Smooth muscle cell (in vitro differentiated cells): ENCODE results near the gene MYORG. TPM values are rescaled to one million over a fixed set of nuclear protein-coding genes. Genes with fewer than 3 reads are reported as not detected.
A peak's percentile ranks its signal among the peaks of the same experiment; 100 is the strongest.

Source experiments
- DNase-seq: peaks from one replicate; lab custom pipeline; 2025; ENCODE audit not compliant: unreplicated experiment; lab: John Stamatoyannopoulos, UW
- H2AFZ ChIP-seq: fragments of 200-600 bp; sonication (generic); 2 replicates; pipeline ENCODE4 v1.6.0; 2016; ENCODE audit warnings: antibody characterized with exemption, low read depth, mild to moderate bottlenecking
- H3F3A ChIP-seq: fragments of 200-600 bp; sonication (generic); 2 replicates; pipeline ENCODE4 v1.6.0; 2017; ENCODE audit warnings: antibody characterized with exemption, low read depth
- H3K27ac ChIP-seq: fragments of 200-600 bp; sonication (generic); 2 replicates; pipeline ENCODE4 v1.5.1; 2016; ENCODE audit warnings: low read depth, mild to moderate bottlenecking
- H3K27me3 ChIP-seq: fragments of 200-600 bp; sonication (generic); 2 replicates; pipeline ENCODE4 v1.6.1; 2016; ENCODE audit warnings: low read depth, mild to moderate bottlenecking
- H3K36me3 ChIP-seq: fragments of 200-600 bp; sonication (generic); 2 replicates; pipeline ENCODE4 v1.5.1; 2016; ENCODE audit warnings: low read depth
- H3K4me1 ChIP-seq: fragments of 200-600 bp; sonication (generic); 2 replicates; pipeline ENCODE4 v1.5.1; 2016; ENCODE audit warnings: low read depth
- H3K4me2 ChIP-seq: fragments of 200-600 bp; sonication (generic); 2 replicates; pipeline ENCODE4 v1.6.0; 2016; ENCODE audit warnings: mild to moderate bottlenecking
- H3K4me3 ChIP-seq: fragments of 200-600 bp; sonication (generic); 2 replicates; pipeline ENCODE4 v1.5.1; 2016; ENCODE audit warnings: mild to moderate bottlenecking
- H3K79me2 ChIP-seq: fragments of 200-600 bp; sonication (generic); 2 replicates; pipeline ENCODE4 v1.6.0; 2016; ENCODE audit warnings: low read depth, mild to moderate bottlenecking
- H3K9ac ChIP-seq: fragments of 200-600 bp; sonication (generic); 2 replicates; pipeline ENCODE4 v1.6.0; 2016; ENCODE audit warnings: low read depth
- H3K9me3 ChIP-seq: fragments of 200-600 bp; sonication (generic); replicated peaks from 2 replicates; pipeline ENCODE4 v1.5.1; 2016; ENCODE audit warnings: low read depth
- H4K20me1 ChIP-seq: fragments of 200-600 bp; sonication (generic); 2 replicates; pipeline ENCODE4 v1.6.0; 2016; ENCODE audit warnings: low read depth
- WGBS: methylation state at CpG from one replicate; pipeline ENCODE4 v1.1.7; 2016; ENCODE audit warnings: low lambda C conversion rate; 5-methylcytosine and 5-hydroxymethylcytosine counted together
- polyA plus RNA-seq: library from polyadenylated mRNA; unstranded; fragments of >200 nt; fragmentation: Nextera tagmentation; extraction: Ambion mirVana; gene quantifications from 2 replicates; pipeline ENCODE4 v1.2.1, GENCODE V29; 2016
- total RNA-seq: library from RNA; depleted of rRNA; stranded (reverse); fragments of >200 nt; gene quantifications from 2 replicates; pipeline ENCODE4 v1.2.3, GENCODE V29; 2014
- TF ChIP-seq, protein P1 (sequence below): fragments of 200-600 bp; sonication (generic); IDR thresholded peaks from 2 replicates; pipeline ENCODE4 v1.5.1; 2017; ENCODE audit warnings: borderline replicate concordance, mild to moderate bottlenecking, antibody characterized with exemption; ENCODE audit not compliant: insufficient read depth, poor library complexity, severe bottlenecking

MYORG gene
- total and polyA plus RNA-seq, 2 experiments from 2014 or later = 4.2 to 5.2 TPM

DNA sequence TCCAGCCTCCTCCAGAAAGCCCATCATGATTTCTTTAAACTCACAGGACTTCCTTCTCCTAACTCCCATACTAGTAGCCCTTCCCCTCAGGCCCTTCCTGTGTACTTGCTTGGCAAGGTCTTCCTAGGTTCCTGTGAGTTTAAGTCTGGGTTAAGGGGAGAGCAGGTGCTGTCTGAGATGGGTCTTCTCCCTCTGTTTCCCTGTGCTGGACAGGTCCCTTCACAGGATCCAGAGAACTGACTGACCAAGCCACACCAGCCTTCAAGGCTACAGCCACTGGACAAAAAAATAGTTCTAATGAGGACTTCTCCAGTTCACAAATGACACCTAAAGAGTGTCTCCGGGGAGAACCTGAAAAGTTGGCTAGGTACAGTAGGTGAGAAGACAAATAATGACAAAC lies 29.5 kb upstream of the MYORG start:
- H4K20me1 ChIP-seq = peaks cover 91% of the 10 kb centered on the region

DNA sequence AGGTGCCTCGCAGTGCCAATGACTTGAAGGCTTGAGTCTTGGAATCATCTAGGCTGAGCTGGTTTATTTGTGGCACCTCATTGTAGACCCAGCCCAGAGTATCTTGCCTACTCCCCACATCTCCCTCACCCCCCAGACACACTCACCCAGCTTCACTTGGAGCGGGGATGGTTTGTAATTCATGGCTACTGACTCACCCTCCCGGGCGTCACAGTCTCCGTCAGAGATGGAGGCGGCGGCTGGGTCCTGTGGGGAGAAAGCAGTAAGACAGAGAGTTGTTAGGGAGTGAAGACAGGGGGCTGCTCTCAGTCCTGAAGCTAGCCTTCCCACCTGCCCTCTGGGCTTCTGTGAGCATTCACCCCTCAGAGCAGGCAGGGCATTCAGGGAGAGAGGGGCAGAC lies 29.0 kb upstream of the MYORG start:
- Histone ChIP-seq H3K4me3 (no peak overlapping the region), H3K27me3 (no peaks in the 10 kb centered on the region), H3K36me3 (no peaks in the 10 kb centered on the region), H3K4me1 (no peaks in the 10 kb centered on the region), H3K9me3 (no peaks in the 10 kb centered on the region), H3K9ac (no peak overlapping the region), H3F3A (no peaks in the 10 kb centered on the region), H2AFZ (no peak overlapping the region), H3K4me2 (no peak overlapping the region), H4K20me1 (peaks cover 86% of the 10 kb centered on the region), H3K79me2 (no peaks in the 10 kb centered on the region), H3K27ac (no peak overlapping the region)
- no peak for DNase-seq
- WGBS = 81% methylated on average over 7 of the region's 7 CpGs
- TF ChIP-seq, protein P1, sequence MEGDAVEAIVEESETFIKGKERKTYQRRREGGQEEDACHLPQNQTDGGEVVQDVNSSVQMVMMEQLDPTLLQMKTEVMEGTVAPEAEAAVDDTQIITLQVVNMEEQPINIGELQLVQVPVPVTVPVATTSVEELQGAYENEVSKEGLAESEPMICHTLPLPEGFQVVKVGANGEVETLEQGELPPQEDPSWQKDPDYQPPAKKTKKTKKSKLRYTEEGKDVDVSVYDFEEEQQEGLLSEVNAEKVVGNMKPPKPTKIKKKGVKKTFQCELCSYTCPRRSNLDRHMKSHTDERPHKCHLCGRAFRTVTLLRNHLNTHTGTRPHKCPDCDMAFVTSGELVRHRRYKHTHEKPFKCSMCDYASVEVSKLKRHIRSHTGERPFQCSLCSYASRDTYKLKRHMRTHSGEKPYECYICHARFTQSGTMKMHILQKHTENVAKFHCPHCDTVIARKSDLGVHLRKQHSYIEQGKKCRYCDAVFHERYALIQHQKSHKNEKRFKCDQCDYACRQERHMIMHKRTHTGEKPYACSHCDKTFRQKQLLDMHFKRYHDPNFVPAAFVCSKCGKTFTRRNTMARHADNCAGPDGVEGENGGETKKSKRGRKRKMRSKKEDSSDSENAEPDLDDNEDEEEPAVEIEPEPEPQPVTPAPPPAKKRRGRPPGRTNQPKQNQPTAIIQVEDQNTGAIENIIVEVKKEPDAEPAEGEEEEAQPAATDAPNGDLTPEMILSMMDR = no peak

More for the DNA sequence above, 29.5 kb upstream of the MYORG start:
- TF ChIP-seq, protein P1 = no peak
- no peaks in the 10 kb centered on the region for H3K4me1 ChIP-seq
- no peak overlapping the region for H2AFZ ChIP-seq
- H3K27ac ChIP-seq = no peak overlapping the region
- no peak overlapping the region for H3K4me2 ChIP-seq
- H3F3A ChIP-seq = no peaks in the 10 kb centered on the region
- no peaks in the 10 kb centered on the region for H3K9me3 ChIP-seq
- DNase-seq = no peak
- no peak overlapping the region for H3K4me3 ChIP-seq
- H3K27me3 ChIP-seq = no peaks in the 10 kb centered on the region
- WGBS = 100% methylated on average over 1 of the region's 1 CpG
- no peaks in the 10 kb centered on the region for H3K79me2 ChIP-seq
- H3K36me3 ChIP-seq = no peaks in the 10 kb centered on the region
- no peak overlapping the region for H3K9ac ChIP-seq

DNA sequence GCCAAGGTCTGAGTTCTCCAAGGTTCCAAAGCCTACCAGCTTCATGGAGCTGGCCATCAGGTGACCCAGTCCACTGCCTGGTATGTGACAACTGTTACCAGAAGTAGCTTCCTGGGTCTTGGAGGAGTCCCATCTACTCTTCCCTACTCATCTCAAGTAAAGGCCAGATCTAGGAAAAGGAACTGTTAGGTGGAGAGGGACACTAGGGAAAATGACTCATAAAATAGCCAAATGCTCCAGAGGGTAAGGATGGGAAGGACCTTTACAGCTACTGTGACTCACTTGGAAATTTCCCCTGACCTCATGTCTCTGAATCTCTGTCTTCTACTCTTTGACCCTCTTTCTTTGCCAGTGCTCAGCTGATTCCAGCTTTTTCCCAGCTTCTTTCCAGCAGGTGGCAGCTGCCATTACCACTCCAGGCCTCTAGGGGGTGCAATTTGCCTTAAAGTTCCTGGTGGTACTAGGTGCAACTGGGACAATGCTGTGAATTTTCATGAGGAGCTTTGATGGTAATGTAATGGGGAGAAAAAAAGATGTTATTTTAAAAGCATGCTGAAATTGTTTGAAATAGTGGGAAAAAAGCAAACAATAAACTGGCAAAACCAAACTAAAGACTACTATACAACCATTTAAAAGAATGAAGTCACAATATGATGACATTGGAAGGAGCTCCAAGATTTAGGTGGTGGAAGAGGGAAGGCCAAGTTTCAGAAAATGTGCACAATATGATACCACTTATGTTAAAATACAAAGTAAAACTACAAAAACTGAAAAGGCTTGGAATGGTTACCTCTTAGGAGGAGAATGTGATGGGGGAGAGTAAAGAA lies 27.1 kb upstream of the MYORG start:
- H3K4me1 ChIP-seq = no peaks in the 10 kb centered on the region
- H3F3A ChIP-seq = no peaks in the 10 kb centered on the region
- no peaks in the 10 kb centered on the region for H3K27me3 ChIP-seq
- no peaks in the 10 kb centered on the region for H3K79me2 ChIP-seq
- DNase-seq = peak; percentile 7
- no peak overlapping the region for H3K4me2 ChIP-seq
- H3K36me3 ChIP-seq = no peaks in the 10 kb centered on the region
- no peak overlapping the region for H2AFZ ChIP-seq
- H3K27ac ChIP-seq = no peak overlapping the region
- H3K9me3 ChIP-seq = no peaks in the 10 kb centered on the region
- no peak overlapping the region for H3K4me3 ChIP-seq
- peaks cover 82% of the 10 kb centered on the region for H4K20me1 ChIP-seq
- no peak overlapping the region for H3K9ac ChIP-seq
- TF ChIP-seq, protein P1 = peak; percentile 98
